Sigmoid colon (tissue), 7 donors: Measurements from ENCODE around the gene RIPK3. TPM values are rescaled to one million over a fixed set of nuclear protein-coding genes. Genes with fewer than 3 reads are reported as not detected.
A peak's percentile ranks its signal among the peaks of the same experiment; 100 is the strongest.

Source experiments
- DNase-seq: peaks from one replicate; pipeline ENCODE4 v3.0.0-alpha.2; 2019
- H3K27ac ChIP-seq, 4 donors: fragments of 200-600 bp; sonication (generic); one replicate each; pipeline ENCODE4 v1.5.1; 2016 to 2019; ENCODE audit warnings: mild to moderate bottlenecking in 1 of 4
- H3K27me3 ChIP-seq, 3 donors: fragments of 200-600 bp; sonication (generic); one replicate each; pipeline ENCODE4 v1.5.1; 2019; ENCODE audit warnings: mild to moderate bottlenecking in 1 of 3
- H3K36me3 ChIP-seq, 4 donors: fragments of 200-600 bp; sonication (generic); one replicate each; pipeline ENCODE4 v1.5.1; 2016 to 2019
- H3K4me1 ChIP-seq, 4 donors: fragments of 200-600 bp; sonication (generic); one replicate each; pipeline ENCODE4 v1.5.1; 2017 to 2019
- H3K4me3 ChIP-seq, 4 donors: fragments of 200-600 bp; sonication (generic); one replicate each; pipeline ENCODE4 v1.5.1; 2017 to 2019; ENCODE audit warnings: mild to moderate bottlenecking in 2 of 4, moderate library complexity in 1 of 4
- H3K9me3 ChIP-seq, 4 donors: fragments of 200-600 bp in 3 of 4; sonication (generic) in 3 of 4; one replicate each; pipeline versions ENCODE4 v1.5.1 to v1.6.1; 2013 to 2019
- EP300 ChIP-seq, 4 donors: sonication (generic); formaldehyde crosslinking; IDR thresholded peaks; one replicate each; pipeline ENCODE4 v1.6.1; 2017; ENCODE audit warnings: antibody characterized with exemption in 4 of 4
- POLR2A ChIP-seq, 2 donors: fragments of 450-650 bp; IDR thresholded peaks; one replicate each; pipeline ENCODE4 v1.6.1; 2016; ENCODE audit warnings: antibody characterized with exemption in 2 of 2, mild to moderate bottlenecking in 2 of 2, moderate library complexity in 2 of 2
- POLR2AphosphoS5 ChIP-seq, 4 donors: sonication (generic); formaldehyde crosslinking; IDR thresholded peaks; one replicate each; pipeline ENCODE4 v1.6.1; 2017; ENCODE audit warnings: antibody characterized with exemption in 4 of 4
- WGBS, 2 donors: extraction: QIAGEN DNeasy Blood & Tissue Kit; methylation state at CpG; one replicate each; pipeline ENCODE4 v1.1.7; 2013; 5-methylcytosine and 5-hydroxymethylcytosine counted together
- intact Hi-C: fragments of 100-400 bp; cut with DNase I; formaldehyde crosslinking; loops from one replicate; pipeline ENCODE4 v1.15.1; 2023
- polyA plus RNA-seq, 3 donors: library from polyadenylated mRNA; stranded (reverse); fragments of 200-250 nt; gene quantifications; one replicate each; pipeline ENCODE4 v1.2.3, GENCODE V29; 2013
- total RNA-seq, 4 donors: library from RNA; depleted of rRNA; stranded (reverse); fragments of >200 nt; gene quantifications; one replicate each; pipeline ENCODE4 v1.1.0, GENCODE V29; 2016
- TF ChIP-seq, protein P1 (sequence below), 4 experiments: fragments of 450-650 bp in 3 of 4; fragments of 200-600 bp in 1 of 4; IDR thresholded peaks; one replicate each; pipeline ENCODE4 v1.5.1; 2016 to 2019; ENCODE audit warnings: antibody characterized with exemption in 4 of 4, mild to moderate bottlenecking in 3 of 4, moderate library complexity in 2 of 4
- donor health status: healthy with polysubstance abuse.
- donor health status: Bipolar disorder and iron deficiency.
- donor health status: healthy.

Gene RIPK3
- total and polyA plus RNA-seq, 7 donors = 2.6 to 66.4 (median 12.5) TPM

DNA sequence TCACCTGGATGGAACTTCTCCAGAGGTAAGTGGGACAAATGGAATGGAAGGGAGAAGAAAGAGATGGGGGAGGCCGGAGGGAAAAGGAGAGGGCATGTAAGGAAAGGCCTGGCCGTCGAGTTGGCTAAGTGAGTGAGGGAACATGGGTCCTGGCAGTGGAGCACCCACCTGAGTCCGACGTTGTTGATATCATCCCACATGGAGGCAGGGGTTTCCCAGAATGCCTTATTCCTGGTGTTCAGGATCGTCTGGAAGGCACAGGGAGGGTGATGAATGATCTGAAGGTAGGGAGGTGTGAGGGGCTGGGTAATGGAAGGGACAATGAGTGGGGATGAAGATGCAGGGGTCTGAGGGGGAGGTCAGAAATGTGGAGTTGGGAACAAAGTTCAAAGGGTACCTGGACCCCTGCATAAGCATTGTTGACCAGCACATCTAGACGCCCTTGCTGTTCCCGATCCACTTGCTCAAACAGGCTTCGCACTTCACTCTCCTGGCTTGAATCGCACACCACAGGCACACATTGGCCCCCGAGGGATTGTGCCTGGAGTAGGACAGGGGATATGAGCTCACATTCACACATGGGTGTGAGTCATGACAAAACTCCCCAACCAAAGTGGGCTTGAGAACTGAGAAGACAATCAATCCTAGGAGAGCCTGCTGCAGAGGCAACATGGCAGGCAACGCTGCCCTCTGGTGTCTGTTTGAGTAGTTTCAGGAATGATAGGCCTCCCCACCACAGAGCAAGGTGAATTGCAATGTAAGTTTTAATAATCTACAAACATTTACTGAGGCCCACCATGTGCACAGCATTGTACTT, 43.2 kb downstream of the RIPK3 start:
- H3K4me1 ChIP-seq = peaks cover 0 to 30% (median 24%) of the 10 kb centered on the region in 4 donors
- intact Hi-C loops = loop anchor here (1.0 kb wide), 1 partner anchor 53 kb away; no protein-coding TSS in a partner anchor
- DNase-seq = peak; percentile 73
- WGBS, 2 donors = 65 to 70% methylated on average over 12 of the region's 12 CpGs
- TF ChIP-seq POLR2AphosphoS5 (IDR thresholded peaks at IDR 0.05) (peak in 1 of 4 donors; percentile 21), POLR2A (IDR thresholded peaks at IDR 0.05) (no peak), EP300 (IDR thresholded peaks at IDR 0.05) (no peak)
- TF ChIP-seq, protein P1, sequence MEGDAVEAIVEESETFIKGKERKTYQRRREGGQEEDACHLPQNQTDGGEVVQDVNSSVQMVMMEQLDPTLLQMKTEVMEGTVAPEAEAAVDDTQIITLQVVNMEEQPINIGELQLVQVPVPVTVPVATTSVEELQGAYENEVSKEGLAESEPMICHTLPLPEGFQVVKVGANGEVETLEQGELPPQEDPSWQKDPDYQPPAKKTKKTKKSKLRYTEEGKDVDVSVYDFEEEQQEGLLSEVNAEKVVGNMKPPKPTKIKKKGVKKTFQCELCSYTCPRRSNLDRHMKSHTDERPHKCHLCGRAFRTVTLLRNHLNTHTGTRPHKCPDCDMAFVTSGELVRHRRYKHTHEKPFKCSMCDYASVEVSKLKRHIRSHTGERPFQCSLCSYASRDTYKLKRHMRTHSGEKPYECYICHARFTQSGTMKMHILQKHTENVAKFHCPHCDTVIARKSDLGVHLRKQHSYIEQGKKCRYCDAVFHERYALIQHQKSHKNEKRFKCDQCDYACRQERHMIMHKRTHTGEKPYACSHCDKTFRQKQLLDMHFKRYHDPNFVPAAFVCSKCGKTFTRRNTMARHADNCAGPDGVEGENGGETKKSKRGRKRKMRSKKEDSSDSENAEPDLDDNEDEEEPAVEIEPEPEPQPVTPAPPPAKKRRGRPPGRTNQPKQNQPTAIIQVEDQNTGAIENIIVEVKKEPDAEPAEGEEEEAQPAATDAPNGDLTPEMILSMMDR (IDR thresholded peaks at IDR 0.05) = peak; percentile 11 to 64 (median 54)
- H3K27me3 ChIP-seq = no peaks in the 10 kb centered on the region
- H3K4me3 ChIP-seq = no peak overlapping the region
- peaks cover 6 to 39% (median 15%) of the 10 kb centered on the region in 4 donors for H3K36me3 ChIP-seq
- H3K9me3 ChIP-seq = no peaks in the 10 kb centered on the region
- H3K27ac ChIP-seq = peak overlapping the region in 2 of 4 donors; percentile 22 to 47

DNA sequence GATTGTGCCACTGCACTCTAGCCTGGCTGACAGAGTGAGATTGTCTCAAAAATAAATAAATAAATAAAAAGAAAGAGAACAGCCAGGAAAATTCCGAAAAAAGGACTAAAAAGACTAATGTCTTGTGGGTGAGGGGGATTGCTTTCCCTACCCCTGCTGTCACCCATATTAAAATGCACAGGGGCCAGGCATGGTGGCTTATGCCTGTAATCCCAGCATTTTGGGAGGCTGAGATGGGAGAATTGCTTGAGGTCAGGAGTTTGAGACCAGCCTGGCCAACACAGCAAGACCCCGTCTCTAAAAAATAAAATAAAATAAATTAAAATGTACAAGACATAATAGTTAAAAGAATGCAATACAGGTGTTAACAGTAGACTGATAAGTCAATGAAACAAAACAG, 46.3 kb downstream of the RIPK3 start:
- TF ChIP-seq, protein P1 (IDR thresholded peaks at IDR 0.05) = no peak
- TF ChIP-seq POLR2A (IDR thresholded peaks at IDR 0.05) (no peak), EP300 (IDR thresholded peaks at IDR 0.05) (no peak), POLR2AphosphoS5 (IDR thresholded peaks at IDR 0.05) (no peak)
- H3K9me3 ChIP-seq = no peaks in the 10 kb centered on the region
- WGBS, 2 donors = 98 to 99% methylated on average over 2 of the region's 2 CpGs
- no peak for DNase-seq
- H3K27ac ChIP-seq = no peak overlapping the region
- intact Hi-C loops = no loop called here
- H3K4me3 ChIP-seq = no peak overlapping the region
- H3K36me3 ChIP-seq = peaks cover 16 to 59% (median 27%) of the 10 kb centered on the region in 4 donors
- H3K4me1 ChIP-seq = peaks cover 0 to 5% (median 2%) of the 10 kb centered on the region in 4 donors
- H3K27me3 ChIP-seq = no peaks in the 10 kb centered on the region

DNA sequence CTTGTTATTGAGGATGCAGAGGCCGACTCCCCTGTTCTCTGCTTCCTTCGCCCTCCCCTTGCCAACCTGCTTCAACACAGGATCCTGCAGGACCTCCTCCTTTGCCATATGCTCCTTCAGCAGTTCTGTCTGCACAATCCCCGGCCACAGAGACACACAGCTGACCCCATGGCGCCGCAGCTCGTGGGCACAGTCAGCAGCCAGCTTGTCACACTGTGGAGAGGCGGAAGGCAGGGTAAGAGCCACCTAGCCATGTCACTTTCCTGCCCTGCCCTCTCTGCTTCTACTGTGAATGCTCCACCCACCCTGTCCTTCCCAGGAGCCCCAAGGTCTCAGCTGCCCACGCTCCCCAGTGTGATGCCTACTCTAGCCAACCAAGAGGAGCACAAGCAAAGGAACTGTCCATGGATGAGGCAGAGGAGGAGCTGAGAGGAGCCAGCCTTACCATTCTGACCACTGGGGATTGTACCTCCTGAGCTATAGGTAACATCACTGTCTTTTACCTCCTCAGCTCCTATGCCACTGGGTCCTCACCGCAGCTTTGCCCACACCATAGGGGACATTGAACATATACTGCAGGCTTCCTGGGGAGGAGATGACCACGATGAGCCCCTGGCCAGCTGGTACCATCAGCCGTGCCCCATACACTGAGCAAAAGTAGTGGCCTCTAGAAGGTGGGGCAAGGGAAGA, 47.5 kb downstream of the RIPK3 start:
- TF ChIP-seq POLR2AphosphoS5 (IDR thresholded peaks at IDR 0.05) (no peak), EP300 (IDR thresholded peaks at IDR 0.05) (no peak), POLR2A (IDR thresholded peaks at IDR 0.05) (no peak)
- TF ChIP-seq, protein P1 (IDR thresholded peaks at IDR 0.05) = no peak
- no peak overlapping the region for H3K4me3 ChIP-seq
- no peaks in the 10 kb centered on the region for H3K9me3 ChIP-seq
- WGBS, 2 donors = 96% methylated on average over 11 of the region's 11 CpGs
- H3K4me1 ChIP-seq = peaks cover 0 to 5% (median 0%) of the 10 kb centered on the region in 4 donors
- H3K36me3 ChIP-seq = peaks cover 16 to 59% (median 27%) of the 10 kb centered on the region in 4 donors
- intact Hi-C loops = no loop called here
- H3K27ac ChIP-seq = no peak overlapping the region
- no peaks in the 10 kb centered on the region for H3K27me3 ChIP-seq
- no peak for DNase-seq

DNA sequence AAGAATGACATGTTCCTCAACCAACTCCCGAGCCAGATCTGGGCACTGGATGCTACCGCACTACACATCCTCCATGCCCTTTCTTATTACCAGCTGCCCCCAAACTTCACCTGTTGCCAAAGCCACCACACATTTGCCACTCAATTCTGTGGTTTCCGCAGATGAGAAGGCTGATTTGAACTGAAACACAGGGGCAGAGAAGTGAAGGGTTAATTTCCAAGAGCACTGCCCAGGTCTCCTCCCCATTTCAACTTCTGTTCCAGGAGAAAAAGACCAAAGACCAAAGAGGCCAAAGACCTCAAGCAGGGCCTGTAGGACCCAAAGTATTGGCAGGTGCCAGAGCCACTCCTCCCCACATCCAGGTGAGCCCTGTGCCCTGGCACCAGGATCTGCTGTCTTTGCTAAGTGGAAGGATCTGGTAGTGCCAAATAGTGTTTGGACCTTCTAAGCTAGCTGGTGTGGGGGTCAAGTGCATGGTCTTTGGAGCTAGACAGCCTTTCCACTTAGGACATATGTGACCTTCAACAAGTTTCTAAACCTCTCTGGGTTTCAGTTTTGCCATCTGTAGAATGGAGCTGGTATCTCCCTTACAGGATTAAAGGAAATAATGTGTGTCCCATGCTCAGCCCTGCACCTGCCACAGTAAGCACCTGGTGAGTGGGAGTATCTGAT, 48.2 kb downstream of the RIPK3 start:
- 95 to 96% methylated on average over 3 of the region's 3 CpGs for WGBS, 2 donors
- H3K36me3 ChIP-seq = peaks cover 16 to 59% (median 26%) of the 10 kb centered on the region in 4 donors
- intact Hi-C loops = no loop called here

More for the DNA sequence above, 48.2 kb downstream of the RIPK3 start:
- Histone ChIP-seq H3K4me3 (no peak overlapping the region), H3K27ac (no peak overlapping the region), H3K9me3 (no peaks in the 10 kb centered on the region), H3K27me3 (no peaks in the 10 kb centered on the region), H3K4me1 (peaks cover 0 to 3% (median 0%) of the 10 kb centered on the region in 4 donors)
- no peak for DNase-seq
- TF ChIP-seq POLR2A (IDR thresholded peaks at IDR 0.05) (no peak), EP300 (IDR thresholded peaks at IDR 0.05) (no peak), POLR2AphosphoS5 (IDR thresholded peaks at IDR 0.05) (no peak)
- TF ChIP-seq, protein P1 (IDR thresholded peaks at IDR 0.05) = no peak
